Neural cell (in vitro differentiated cells): ENCODE measurements around the gene GLB1L3. TPM values are rescaled to one million over a fixed set of nuclear protein-coding genes. Genes with fewer than 3 reads are reported as not detected.

Experiments
- H2AFZ ChIP-seq: fragments of 200-600, 300-800 bp; sonication (generic), shearing (Covaris generic); 2 replicates; pipeline ENCODE4 v1.6.0; 2014; ENCODE audit warnings: low read depth, mild to moderate bottlenecking, antibody characterized with exemption, low read length, moderate library complexity
- H3F3A ChIP-seq: fragments of 200-600 bp; shearing (Covaris generic); 2 replicates; pipeline ENCODE4 v1.6.1; 2016; ENCODE audit warnings: mild to moderate bottlenecking, moderate library complexity, mixed read lengths, antibody characterized with exemption, low read length; ENCODE audit not compliant: insufficient read depth, poor library complexity, severe bottlenecking
- H3K27ac ChIP-seq: fragments of 200-600, 300-800 bp; sonication (generic), shearing (Covaris generic); 2 replicates; pipeline ENCODE4 v1.5.1; 2014; ENCODE audit warnings: mild to moderate bottlenecking, low read length, moderate library complexity
- H3K27me3 ChIP-seq: fragments of 300-800, 200-600 bp; sonication (generic), shearing (Covaris generic); 2 replicates; pipeline ENCODE4 v1.6.0; 2014; ENCODE audit warnings: mild to moderate bottlenecking, low read depth, low read length, moderate library complexity; ENCODE audit not compliant: insufficient read depth
- H3K36me3 ChIP-seq: fragments of 300-800, 200-600 bp; sonication (generic), shearing (Covaris generic); 2 replicates; pipeline ENCODE4 v1.5.1; 2014; ENCODE audit warnings: mild to moderate bottlenecking, antibody characterized with exemption, low read length, moderate library complexity; ENCODE audit not compliant: insufficient read depth
- H3K4me2 ChIP-seq: fragments of 300-800, 200-600 bp; sonication (generic), shearing (Covaris generic); 2 replicates; pipeline ENCODE4 v1.6.0; 2014; ENCODE audit warnings: mild to moderate bottlenecking, low read length
- H3K4me3 ChIP-seq: fragments of 300-800, 200-600 bp; sonication (generic), shearing (Covaris generic); 2 replicates; pipeline ENCODE4 v1.5.1; 2014; ENCODE audit warnings: mild to moderate bottlenecking, low read length, moderate library complexity
- H3K79me2 ChIP-seq: fragments of 200-600 bp; shearing (Covaris generic); replicated peaks from 2 replicates; pipeline ENCODE4 v1.6.0; 2014; ENCODE audit warnings: mild to moderate bottlenecking, low read length, moderate library complexity; ENCODE audit not compliant: insufficient read depth
- H3K9ac ChIP-seq: fragments of 300-800, 200-600 bp; sonication (generic), shearing (Covaris generic); 2 replicates; pipeline ENCODE4 v1.6.1; 2016; ENCODE audit warnings: mild to moderate bottlenecking, low read length, mixed read lengths
- H3K9me2 ChIP-seq: fragments of 200-600 bp; shearing (Covaris generic); 2 replicates; pipeline ENCODE4 v1.6.1; 2016; ENCODE audit warnings: mild to moderate bottlenecking, low read length, mixed read lengths; ENCODE audit not compliant: insufficient read depth
- H3K9me3 ChIP-seq: fragments of 200-600, 300-800 bp; sonication (generic), shearing (Covaris generic); 2 replicates; pipeline ENCODE4 v1.6.1; 2016; ENCODE audit warnings: mild to moderate bottlenecking, mixed run types, low read length, moderate library complexity, mixed read lengths
- H4K20me1 ChIP-seq: fragments of 200-600 bp; shearing (Covaris generic); 2 replicates; pipeline ENCODE4 v1.6.1; 2016; ENCODE audit warnings: mild to moderate bottlenecking, mixed run types; ENCODE audit not compliant: insufficient read depth
- CTCF ChIP-seq: fragments of 450-650 bp; IDR thresholded peaks from 2 replicates; pipeline ENCODE4 v1.5.1; 2014; ENCODE audit warnings: antibody characterized with exemption, mild to moderate bottlenecking, moderate library complexity; ENCODE audit not compliant: poor library complexity, severe bottlenecking
- EP300 ChIP-seq: fragments of 450-650 bp; conservative IDR thresholded peaks from 2 replicates; pipeline ENCODE4 v1.6.1; 2014; ENCODE audit warnings: antibody characterized with exemption, mild to moderate bottlenecking, moderate library complexity; ENCODE audit not compliant: poor library complexity, severe bottlenecking
- EZH2 ChIP-seq: fragments of 200-600, 300-800 bp; shearing (Covaris generic), sonication (generic); IDR thresholded peaks from 2 replicates; pipeline ENCODE4 v1.6.1; 2014; ENCODE audit warnings: antibody characterized with exemption, low read length, borderline replicate concordance, mild to moderate bottlenecking; ENCODE audit not compliant: insufficient read depth, poor library complexity, severe bottlenecking
- MXI1 ChIP-seq: fragments of 450-650 bp; conservative IDR thresholded peaks from 2 replicates; pipeline ENCODE4 v1.6.1; 2014; ENCODE audit warnings: antibody characterized with exemption, mild to moderate bottlenecking; ENCODE audit not compliant: poor library complexity, severe bottlenecking
- POLR2AphosphoS5 ChIP-seq: IDR thresholded peaks from 2 replicates; pipeline ENCODE4 v1.6.1; 2012
- RAD21 ChIP-seq: fragments of 450-650 bp; conservative IDR thresholded peaks from 2 replicates; pipeline ENCODE4 v1.6.1; 2014; ENCODE audit warnings: antibody characterized with exemption, mild to moderate bottlenecking, moderate library complexity
- REST ChIP-seq: IDR thresholded peaks from 2 replicates; pipeline ENCODE4 v1.6.1; 2012; ENCODE audit warnings: borderline replicate concordance
- SMC3 ChIP-seq: fragments of 450-650 bp; conservative IDR thresholded peaks from 2 replicates; pipeline ENCODE4 v1.6.1; 2014; ENCODE audit warnings: antibody characterized with exemption, mild to moderate bottlenecking, moderate library complexity; ENCODE audit not compliant: poor library complexity
- TAF1 ChIP-seq: IDR thresholded peaks from 2 replicates; pipeline ENCODE4 v1.6.1; 2012; ENCODE audit warnings: low read depth
- polyA plus RNA-seq: library from polyadenylated mRNA; depleted of rRNA; stranded (reverse); fragments of >200 nt; gene quantifications from 2 replicates; pipeline ENCODE4 v1.2.3, GENCODE V29; 2014

GLB1L3 gene
- polyA plus RNA-seq, 1 donor from 2014 or later: 0.19 TPM

- H3K4me2 ChIP-seq: no peak overlapping the region
- no peaks in the 10 kb centered on the region for H3K9me3 ChIP-seq
- H3K27me3 ChIP-seq: no peaks in the 10 kb centered on the region
- TF ChIP-seq MXI1 (no peak), EZH2 (no peak), POLR2AphosphoS5 (no peak), REST (no peak), CTCF (no peak), SMC3 (no peak), RAD21 (no peak), EP300 (no peak), TAF1 (no peak)
- no peak overlapping the region for H3K9ac ChIP-seq
- H3K4me3 ChIP-seq: no peak overlapping the region
- no peaks in the 10 kb centered on the region for H4K20me1 ChIP-seq
- H3K9me2 ChIP-seq: no peaks in the 10 kb centered on the region
- no peaks in the 10 kb centered on the region for H3K36me3 ChIP-seq
- no peak overlapping the region for H3K27ac ChIP-seq
- H2AFZ ChIP-seq: no peak overlapping the region
- no peaks in the 10 kb centered on the region for H3K79me2 ChIP-seq
- H3F3A ChIP-seq: no peaks in the 10 kb centered on the region
Observed at GRCh38 chr11:134293119-134294113, 17.2 kb downstream of the GLB1L3 start.

GRCh38 chr11:134294664-134295063 is 18.5 kb downstream of the GLB1L3 start:
- Histone ChIP-seq H3F3A (no peaks in the 10 kb centered on the region), H3K27me3 (no peaks in the 10 kb centered on the region), H3K4me3 (no peak overlapping the region), H4K20me1 (no peaks in the 10 kb centered on the region), H2AFZ (no peak overlapping the region), H3K9me2 (no peaks in the 10 kb centered on the region), H3K9me3 (no peaks in the 10 kb centered on the region), H3K9ac (no peak overlapping the region), H3K79me2 (no peaks in the 10 kb centered on the region), H3K36me3 (no peaks in the 10 kb centered on the region), H3K27ac (no peak overlapping the region), H3K4me2 (no peak overlapping the region)
- TF ChIP-seq EP300 (no peak), CTCF (no peak), RAD21 (no peak), SMC3 (no peak), TAF1 (no peak), EZH2 (no peak), REST (no peak), POLR2AphosphoS5 (no peak), MXI1 (no peak)
